ENCODE results near the gene DPP4.

GRCh38 chr2:162092008-162092390 is 18.0 kb upstream of the DPP4 start:
- TF ChIP-seq RFX5 (IDR thresholded peaks at IDR 0.05; ENCODE audit: low read depth, low read length) (no peak), RAD21 (IDR thresholded peaks at IDR 0.05; ENCODE audit: low read length) (no peak), RCOR1 (IDR thresholded peaks at IDR 0.05; ENCODE audit: insufficient replicate concordance, low read length) (no peak), CTCF (conservative IDR thresholded peaks at IDR 0.05; ENCODE audit: low read depth, low read length) (no peak), POLR2A (IDR thresholded peaks at IDR 0.05; ENCODE audit: low read depth, low read length) (no peak), USF2 (IDR thresholded peaks at IDR 0.05; ENCODE audit: low read depth, low read length) (no peak), FOS (IDR thresholded peaks at IDR 0.05; ENCODE audit: low read depth, low read length) (no peak), MXI1 (IDR thresholded peaks at IDR 0.05; ENCODE audit: borderline replicate concordance, low read depth, low read length) (no peak), CHD1 (IDR thresholded peaks at IDR 0.05; ENCODE audit: low read depth, low read length) (no peak), MAFK (IDR thresholded peaks at IDR 0.05; ENCODE audit: low read depth, low read length) (no peak), CEBPB (IDR thresholded peaks at IDR 0.05; ENCODE audit: low read depth, low read length) (no peak)
